Measurements from ENCODE around the gene CHD9NB.

DNA sequence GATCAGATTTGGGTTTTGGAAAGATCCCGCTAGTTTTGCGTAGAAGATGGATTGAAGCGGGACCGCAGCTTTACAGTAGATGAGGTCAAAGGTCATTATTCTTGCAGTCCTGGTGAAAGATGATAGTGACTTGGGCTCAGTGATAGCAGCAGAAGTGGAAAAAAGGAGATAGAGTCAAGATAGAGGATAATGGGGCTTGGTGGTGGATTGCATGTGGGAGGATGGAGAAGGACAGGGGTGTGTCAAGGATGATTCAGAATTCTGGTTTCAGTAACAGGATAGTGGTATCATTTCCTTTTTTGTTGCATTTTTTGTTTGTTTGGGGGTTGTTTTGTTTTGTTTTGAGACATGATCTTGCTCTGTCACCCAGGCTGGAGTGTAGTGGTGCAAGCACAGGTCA is 28.7 kb downstream of the CHD9NB start:
- TF ChIP-seq, protein P1, sequence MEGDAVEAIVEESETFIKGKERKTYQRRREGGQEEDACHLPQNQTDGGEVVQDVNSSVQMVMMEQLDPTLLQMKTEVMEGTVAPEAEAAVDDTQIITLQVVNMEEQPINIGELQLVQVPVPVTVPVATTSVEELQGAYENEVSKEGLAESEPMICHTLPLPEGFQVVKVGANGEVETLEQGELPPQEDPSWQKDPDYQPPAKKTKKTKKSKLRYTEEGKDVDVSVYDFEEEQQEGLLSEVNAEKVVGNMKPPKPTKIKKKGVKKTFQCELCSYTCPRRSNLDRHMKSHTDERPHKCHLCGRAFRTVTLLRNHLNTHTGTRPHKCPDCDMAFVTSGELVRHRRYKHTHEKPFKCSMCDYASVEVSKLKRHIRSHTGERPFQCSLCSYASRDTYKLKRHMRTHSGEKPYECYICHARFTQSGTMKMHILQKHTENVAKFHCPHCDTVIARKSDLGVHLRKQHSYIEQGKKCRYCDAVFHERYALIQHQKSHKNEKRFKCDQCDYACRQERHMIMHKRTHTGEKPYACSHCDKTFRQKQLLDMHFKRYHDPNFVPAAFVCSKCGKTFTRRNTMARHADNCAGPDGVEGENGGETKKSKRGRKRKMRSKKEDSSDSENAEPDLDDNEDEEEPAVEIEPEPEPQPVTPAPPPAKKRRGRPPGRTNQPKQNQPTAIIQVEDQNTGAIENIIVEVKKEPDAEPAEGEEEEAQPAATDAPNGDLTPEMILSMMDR (IDR thresholded peaks at IDR 0.05), result no peak
- TF ChIP-seq POLR2A (IDR thresholded peaks at IDR 0.05), result no peak

Data from body of pancreas (tissue), 4 donors.